ENCODE results near the gene TMEM43. TPM values are rescaled to one million over a fixed set of nuclear protein-coding genes. Genes with fewer than 3 reads are reported as not detected.

TMEM43 gene
- 87.6 and 114 TPM in 2 replicates for total RNA-seq

DNA sequence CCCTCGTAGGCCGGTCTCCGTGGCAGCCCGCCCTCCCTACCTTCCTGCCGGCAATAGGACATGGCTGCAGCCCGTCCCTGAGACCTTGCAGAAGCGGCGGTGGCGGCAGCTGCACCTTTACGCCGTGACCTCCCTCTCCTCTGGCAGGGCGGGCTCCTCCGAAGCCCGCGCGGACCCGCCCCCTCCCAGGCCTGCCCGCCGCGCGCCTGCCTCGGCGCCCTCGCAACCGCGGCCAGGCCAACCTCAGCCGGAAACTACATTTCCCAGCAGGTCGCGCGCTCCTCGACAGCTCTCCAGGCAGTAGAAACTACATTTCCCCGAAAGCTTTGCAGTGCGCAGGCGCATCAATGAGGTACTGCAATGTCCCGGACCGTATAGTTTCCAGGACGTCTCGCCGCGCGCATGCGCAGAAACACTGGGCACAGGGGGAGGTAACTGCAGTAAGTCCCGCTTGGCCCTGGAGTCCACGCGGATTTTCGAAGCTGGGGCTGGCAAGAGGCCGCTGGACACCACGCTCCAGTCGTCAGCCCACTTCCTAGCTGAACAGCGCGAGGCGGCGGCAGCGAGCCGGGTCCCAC, at the start of gene TMEM43, which contains the start of gene CHCHD4:
TSS of gene TMEM43 (plus strand) at position 438 of the 578 bp plus-strand sequence. CDS start 142 bp downstream, outside the sequence.
TSS of gene CHCHD4 (minus strand) at position 256 of the 578 bp plus-strand sequence. CDS start at position 62, 194 bp downstream.

GRCh38 chr3:14178247-14179113, 53.6 kb downstream of the TMEM43 start, which contains the start of the genes LSM3 and XPC:
TSS of gene LSM3 (plus strand) at chr3:14178817. CDS start at chr3:14178861, 44 bp downstream.
TSS of gene XPC (minus strand) at chr3:14178601. CDS start at chr3:14178568, 33 bp downstream.

Other genes starting within 250 kb of the TMEM43 start
- not detected in 2 replicates for gene WNT7A, start 245.0 kb upstream of the TMEM43 start, total RNA-seq
- gene CHCHD4, start 182 bp upstream of the TMEM43 start, total RNA-seq = 11.0 and 12.9 TPM in 2 replicates
- gene XPC, start 53.5 kb downstream of the TMEM43 start, total RNA-seq = 46.9 and 62.6 TPM in 2 replicates
- gene LSM3, start 53.8 kb downstream of the TMEM43 start, total RNA-seq = 5.4 and 7.7 TPM in 2 replicates